Gastrocnemius medialis (tissue), 4 donors: ENCODE measurements around the gene DENND2C.

Source experiments
- POLR2A ChIP-seq, 2 donors: fragments of 450-650 bp; IDR thresholded peaks; one replicate each; pipeline ENCODE4 v1.6.1; 2017; ENCODE audit warnings: antibody characterized with exemption in 2 of 2, mild to moderate bottlenecking in 2 of 2, moderate library complexity in 2 of 2
- TF ChIP-seq, protein P1 (sequence below), 5 experiments: fragments of 450-650 bp in 3 of 5; fragments of 200-600 bp in 2 of 5; sonication (generic) in 2 of 5; IDR thresholded peaks in 4 of 5; conservative IDR thresholded peaks in 1 of 5; 1 replicate in 4 of 5; 2 replicates in 1 of 5; pipeline ENCODE4 v1.5.1; 2016 to 2019; ENCODE audit warnings: antibody characterized with exemption in 5 of 5, mild to moderate bottlenecking in 3 of 5, moderate library complexity in 3 of 5

- no peak for TF ChIP-seq POLR2A (IDR thresholded peaks at IDR 0.05)
- TF ChIP-seq, protein P1, sequence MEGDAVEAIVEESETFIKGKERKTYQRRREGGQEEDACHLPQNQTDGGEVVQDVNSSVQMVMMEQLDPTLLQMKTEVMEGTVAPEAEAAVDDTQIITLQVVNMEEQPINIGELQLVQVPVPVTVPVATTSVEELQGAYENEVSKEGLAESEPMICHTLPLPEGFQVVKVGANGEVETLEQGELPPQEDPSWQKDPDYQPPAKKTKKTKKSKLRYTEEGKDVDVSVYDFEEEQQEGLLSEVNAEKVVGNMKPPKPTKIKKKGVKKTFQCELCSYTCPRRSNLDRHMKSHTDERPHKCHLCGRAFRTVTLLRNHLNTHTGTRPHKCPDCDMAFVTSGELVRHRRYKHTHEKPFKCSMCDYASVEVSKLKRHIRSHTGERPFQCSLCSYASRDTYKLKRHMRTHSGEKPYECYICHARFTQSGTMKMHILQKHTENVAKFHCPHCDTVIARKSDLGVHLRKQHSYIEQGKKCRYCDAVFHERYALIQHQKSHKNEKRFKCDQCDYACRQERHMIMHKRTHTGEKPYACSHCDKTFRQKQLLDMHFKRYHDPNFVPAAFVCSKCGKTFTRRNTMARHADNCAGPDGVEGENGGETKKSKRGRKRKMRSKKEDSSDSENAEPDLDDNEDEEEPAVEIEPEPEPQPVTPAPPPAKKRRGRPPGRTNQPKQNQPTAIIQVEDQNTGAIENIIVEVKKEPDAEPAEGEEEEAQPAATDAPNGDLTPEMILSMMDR (IDR thresholded peaks at IDR 0.05 in 4 of 5, conservative IDR thresholded peaks at IDR 0.05 in 1 of 5): no peak
Observed at GRCh38 chr1:114536043-114536442, 133.8 kb downstream of the DENND2C start.
